Osteoblast (primary cell): ENCODE results near the gene SLC6A20. TPM values are rescaled to one million over a fixed set of nuclear protein-coding genes. Genes with fewer than 3 reads are reported as not detected.

ENCODE experiments used
- DNase-seq: peaks from one replicate; pipeline ENCODE4 v3.0.0; 2011; ENCODE audit warnings: low spot score, mixed read lengths; ENCODE audit not compliant: insufficient read length; ENCODE audit errors: missing footprints
- H2AFZ ChIP-seq: 2 replicates; pipeline ENCODE4 v1.6.0; 2011; ENCODE audit warnings: mild to moderate bottlenecking, low read length
- H3K27ac ChIP-seq: 2 replicates; pipeline ENCODE4 v1.5.1; 2011; ENCODE audit warnings: mild to moderate bottlenecking, low read depth, low read length, moderate library complexity
- H3K27me3 ChIP-seq: 2 replicates; pipeline ENCODE4 v1.6.0; 2012; ENCODE audit warnings: mild to moderate bottlenecking, control low read depth, inconsistent platforms, low read length, moderate library complexity; ENCODE audit not compliant: insufficient read depth
- H3K36me3 ChIP-seq: 2 replicates; pipeline ENCODE4 v1.5.1; 2011; ENCODE audit warnings: mild to moderate bottlenecking, low read length, control low read depth, moderate library complexity; ENCODE audit not compliant: insufficient read depth
- H3K4me1 ChIP-seq: 2 replicates; pipeline ENCODE4 v1.5.1; 2011; ENCODE audit warnings: mild to moderate bottlenecking, low read length, control low read depth, moderate library complexity; ENCODE audit not compliant: insufficient read depth
- H3K4me2 ChIP-seq: 2 replicates; pipeline ENCODE4 v1.6.0; 2011; ENCODE audit warnings: mild to moderate bottlenecking, low read length; ENCODE audit not compliant: insufficient read depth
- H3K4me3 ChIP-seq: fragments of 200-600 bp; sonication (generic); 3 replicates; pipeline ENCODE4 v1.5.1; 2012; ENCODE audit warnings: mild to moderate bottlenecking, low read length, inconsistent platforms; ENCODE audit not compliant: insufficient read depth
- H3K79me2 ChIP-seq: 2 replicates; pipeline ENCODE4 v1.6.0; 2012; ENCODE audit warnings: mild to moderate bottlenecking, low read length, control low read depth, inconsistent platforms; ENCODE audit not compliant: insufficient read depth
- H3K9me3 ChIP-seq: 2 replicates; pipeline ENCODE4 v1.5.1; 2011; ENCODE audit warnings: low read depth, low read length, control low read depth
- H4K20me1 ChIP-seq: 2 replicates; pipeline ENCODE4 v1.6.0; 2012; ENCODE audit warnings: mild to moderate bottlenecking, low read length, control low read depth; ENCODE audit not compliant: insufficient read depth
- total RNA-seq: library from RNA; depleted of rRNA; stranded (reverse); fragments of >200 nt; gene quantifications from 2 replicates; pipeline ENCODE4 v1.2.3, GENCODE V29; 2012
- TF ChIP-seq, protein P1 (sequence below): IDR thresholded peaks from 2 replicates; pipeline ENCODE4 v1.5.1; 2011; ENCODE audit warnings: mild to moderate bottlenecking, low read depth, low read length, moderate library complexity; ENCODE audit errors: extremely low read depth

SLC6A20 gene
- total RNA-seq, 1 donor, result not detected

DNA sequence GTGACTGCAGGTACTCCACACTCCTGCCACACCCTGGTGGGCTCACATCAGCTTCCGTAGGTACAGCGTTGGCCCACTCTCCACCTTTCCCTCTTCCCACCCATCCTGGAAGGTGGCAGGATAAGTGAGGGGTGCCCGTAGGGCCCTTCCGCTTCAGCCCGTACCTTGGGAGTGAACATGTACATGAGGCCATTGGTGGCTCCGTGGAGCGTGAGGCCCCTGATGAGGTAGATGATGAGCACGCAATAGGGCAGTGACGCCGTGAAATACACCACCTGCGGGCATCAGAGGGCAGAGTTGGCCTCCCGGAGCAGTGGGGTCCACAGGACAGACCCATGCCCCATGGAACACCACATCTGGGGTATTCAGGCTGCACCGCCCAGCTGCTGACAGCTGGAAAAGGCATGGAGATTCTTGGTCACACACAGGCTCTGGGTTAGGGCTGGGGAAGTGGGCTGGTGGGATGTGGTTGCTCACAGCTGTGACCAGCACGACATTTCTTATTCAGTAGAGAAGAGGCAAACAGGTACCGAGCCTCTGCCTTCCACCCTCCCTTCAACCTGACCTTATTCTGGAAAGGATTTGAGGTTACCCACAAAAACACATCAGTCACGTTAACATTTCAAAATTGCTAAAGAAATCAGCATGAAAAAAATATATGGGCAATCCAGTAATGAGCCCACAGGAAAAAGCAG is 23.8 kb downstream of the SLC6A20 start:
- DNase-seq, result no peak
- Histone ChIP-seq H2AFZ (no peak overlapping the region), H3K27ac (no peak overlapping the region), H3K27me3 (peaks cover 43% of the 10 kb centered on the region), H3K4me1 (no peaks in the 10 kb centered on the region), H3K4me3 (no peak overlapping the region), H3K9me3 (no peaks in the 10 kb centered on the region), H3K79me2 (no peaks in the 10 kb centered on the region), H3K36me3 (no peaks in the 10 kb centered on the region), H4K20me1 (no peaks in the 10 kb centered on the region), H3K4me2 (no peak overlapping the region)
- TF ChIP-seq, protein P1, sequence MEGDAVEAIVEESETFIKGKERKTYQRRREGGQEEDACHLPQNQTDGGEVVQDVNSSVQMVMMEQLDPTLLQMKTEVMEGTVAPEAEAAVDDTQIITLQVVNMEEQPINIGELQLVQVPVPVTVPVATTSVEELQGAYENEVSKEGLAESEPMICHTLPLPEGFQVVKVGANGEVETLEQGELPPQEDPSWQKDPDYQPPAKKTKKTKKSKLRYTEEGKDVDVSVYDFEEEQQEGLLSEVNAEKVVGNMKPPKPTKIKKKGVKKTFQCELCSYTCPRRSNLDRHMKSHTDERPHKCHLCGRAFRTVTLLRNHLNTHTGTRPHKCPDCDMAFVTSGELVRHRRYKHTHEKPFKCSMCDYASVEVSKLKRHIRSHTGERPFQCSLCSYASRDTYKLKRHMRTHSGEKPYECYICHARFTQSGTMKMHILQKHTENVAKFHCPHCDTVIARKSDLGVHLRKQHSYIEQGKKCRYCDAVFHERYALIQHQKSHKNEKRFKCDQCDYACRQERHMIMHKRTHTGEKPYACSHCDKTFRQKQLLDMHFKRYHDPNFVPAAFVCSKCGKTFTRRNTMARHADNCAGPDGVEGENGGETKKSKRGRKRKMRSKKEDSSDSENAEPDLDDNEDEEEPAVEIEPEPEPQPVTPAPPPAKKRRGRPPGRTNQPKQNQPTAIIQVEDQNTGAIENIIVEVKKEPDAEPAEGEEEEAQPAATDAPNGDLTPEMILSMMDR, result no peak

DNA sequence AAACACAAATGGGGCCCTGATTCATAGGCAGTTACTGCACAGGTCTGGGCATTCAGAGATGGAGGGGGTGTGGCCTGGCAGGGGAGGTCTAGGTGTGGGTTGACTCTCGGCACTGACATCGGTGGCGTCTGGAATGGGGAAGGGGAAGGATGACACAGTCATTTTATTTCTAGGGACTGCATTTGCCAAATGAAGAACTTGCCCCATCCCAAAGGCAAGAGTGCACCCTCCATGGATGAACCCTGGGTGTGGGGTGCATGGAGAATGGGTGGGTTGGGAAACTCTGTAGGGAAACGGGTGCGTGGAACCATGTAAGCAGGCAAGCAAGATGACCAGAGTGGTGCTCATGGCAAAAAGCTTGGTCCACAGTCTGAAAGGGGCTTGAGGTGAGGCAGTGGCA is 24.5 kb downstream of the SLC6A20 start:
- no peaks in the 10 kb centered on the region for H3K4me1 ChIP-seq

DNA sequence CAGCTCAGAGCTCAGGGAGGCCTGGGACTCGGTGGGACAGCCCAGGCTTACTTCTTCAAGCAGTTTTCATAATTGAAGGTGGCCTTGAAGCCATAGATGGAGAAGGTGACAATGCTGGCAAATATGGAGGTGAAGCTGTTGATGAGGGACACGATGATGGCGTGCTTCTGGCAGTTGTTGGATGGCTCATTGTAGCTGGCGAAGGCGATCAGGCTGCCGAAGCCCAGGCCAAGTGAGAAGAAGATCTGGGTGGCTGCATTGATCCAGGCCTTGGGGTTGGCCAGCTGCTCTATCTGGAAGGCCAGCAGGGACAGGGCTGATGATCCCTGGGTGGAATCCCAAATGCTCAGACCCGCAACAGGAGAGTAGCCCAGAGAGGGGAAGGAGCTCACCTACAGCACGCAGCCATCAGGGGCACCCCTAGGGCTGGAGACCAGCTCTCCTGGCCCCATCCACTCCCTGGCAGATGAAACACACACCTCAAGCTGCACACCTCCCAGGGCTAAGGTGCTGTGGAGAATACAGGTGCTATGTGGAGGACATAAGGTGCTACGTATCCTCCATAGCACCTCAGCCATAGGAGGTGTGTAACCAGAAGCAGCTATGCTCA is 25.1 kb downstream of the SLC6A20 start:
- Histone ChIP-seq H3K36me3 (no peaks in the 10 kb centered on the region), H3K27me3 (peaks cover 40% of the 10 kb centered on the region), H4K20me1 (no peaks in the 10 kb centered on the region), H3K4me3 (no peak overlapping the region), H2AFZ (no peak overlapping the region), H3K4me2 (no peak overlapping the region), H3K4me1 (no peaks in the 10 kb centered on the region), H3K9me3 (no peaks in the 10 kb centered on the region), H3K27ac (no peak overlapping the region), H3K79me2 (no peaks in the 10 kb centered on the region)
- no peak for DNase-seq
- TF ChIP-seq, protein P1, result no peak

More for the DNA sequence above, 24.5 kb downstream of the SLC6A20 start:
- H3K4me2 ChIP-seq, result no peak overlapping the region
- no peak for DNase-seq
- H3K9me3 ChIP-seq, result no peaks in the 10 kb centered on the region
- H2AFZ ChIP-seq, result no peak overlapping the region
- TF ChIP-seq, protein P1, result no peak
- H3K79me2 ChIP-seq, result no peaks in the 10 kb centered on the region
- H3K27me3 ChIP-seq, result peaks cover 42% of the 10 kb centered on the region
- no peak overlapping the region for H3K27ac ChIP-seq
- H4K20me1 ChIP-seq, result no peaks in the 10 kb centered on the region
- no peaks in the 10 kb centered on the region for H3K36me3 ChIP-seq
- no peak overlapping the region for H3K4me3 ChIP-seq

DNA sequence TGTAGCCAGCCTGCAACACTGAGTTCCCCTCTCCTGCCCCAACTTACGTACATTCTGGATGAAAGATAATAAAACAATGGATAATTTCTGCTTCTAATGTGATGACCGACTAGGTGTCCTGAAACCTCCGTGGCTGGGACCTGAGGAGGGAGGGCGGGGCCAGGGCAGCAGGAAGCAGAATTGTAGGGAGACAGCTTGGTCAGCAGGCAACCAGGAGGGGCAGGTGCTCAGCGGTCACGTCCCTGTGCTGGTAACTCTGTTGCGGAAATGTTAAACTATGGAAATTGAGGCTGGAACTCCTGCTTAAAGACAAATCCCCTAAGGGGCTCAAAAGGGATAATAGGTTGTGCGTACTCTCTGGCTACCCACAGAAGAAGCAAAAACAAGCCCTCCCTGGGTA is 30.4 kb downstream of the SLC6A20 start:
- Histone ChIP-seq H3K27ac (no peak overlapping the region), H3K27me3 (peaks cover 31% of the 10 kb centered on the region), H4K20me1 (no peaks in the 10 kb centered on the region), H3K79me2 (no peaks in the 10 kb centered on the region), H3K9me3 (no peaks in the 10 kb centered on the region), H3K4me2 (no peak overlapping the region), H3K4me1 (no peaks in the 10 kb centered on the region), H2AFZ (no peak overlapping the region), H3K36me3 (no peaks in the 10 kb centered on the region), H3K4me3 (no peak overlapping the region)
- TF ChIP-seq, protein P1, result no peak
- DNase-seq, result no peak
